ENCODE measurements around the gene AAMDC.
"Not testable (repeated sequence)": the region's sequence is repeated elsewhere in the genome, so short reads cannot be mapped to it uniquely, and the experiment has no call there.

Gene AAMDC

GRCh38 chr11:77819921-77820564, 901 bp upstream of the AAMDC start:
- Histone ChIP-seq H3K79me2 (ENCODE audit: control insufficient read depth, insufficient read depth, low read length, unreplicated experiment) (peaks cover 65% of the 10 kb centered on the region), H3K4me1 (ENCODE audit: control insufficient read depth, insufficient read depth, low read length, unreplicated experiment) (peaks cover 28% of the 10 kb centered on the region), H3K27me3 (ENCODE audit: insufficient read depth, low read length) (no peaks in the 10 kb centered on the region), H3K4me3 (ENCODE audit: low read depth, low read length) (peak overlapping the region; percentile 92), H3K27ac (ENCODE audit: low read depth, low read length) (peak overlapping the region; percentile 57), H2AFZ (ENCODE audit: low read length, unreplicated experiment) (peak overlapping the region; percentile 73), H3K36me3 (ENCODE audit: insufficient read depth, low read length) (0 out of 2 replicates have a peak, but pooled peaks cover under 1% of the 10 kb centered on the region)

GRCh38 chr11:77821349-77821851, 456 bp downstream of the AAMDC start:
- no peak overlapping the region for H3K27ac ChIP-seq (ENCODE audit: low read depth, low read length)
- no peaks in the 10 kb centered on the region for H3K36me3 ChIP-seq (ENCODE audit: insufficient read depth, low read length)
- peak overlapping the region; percentile 30 for H2AFZ ChIP-seq (ENCODE audit: low read length, unreplicated experiment)
- peaks cover 51% of the 10 kb centered on the region for H3K79me2 ChIP-seq (ENCODE audit: control insufficient read depth, insufficient read depth, low read length, unreplicated experiment)
- H3K4me1 ChIP-seq (ENCODE audit: control insufficient read depth, insufficient read depth, low read length, unreplicated experiment), result peaks cover 28% of the 10 kb centered on the region
- no peaks in the 10 kb centered on the region for H3K27me3 ChIP-seq (ENCODE audit: insufficient read depth, low read length)
- peak overlapping the region; percentile 92 for H3K4me3 ChIP-seq (ENCODE audit: low read depth, low read length)

GRCh38 chr11:77822126-77822525, 1.2 kb downstream of the AAMDC start:
- H2AFZ ChIP-seq (ENCODE audit: low read length, unreplicated experiment); H3K27ac ChIP-seq (ENCODE audit: low read depth, low read length); H3K27me3 ChIP-seq (ENCODE audit: insufficient read depth, low read length); H3K36me3 ChIP-seq (ENCODE audit: insufficient read depth, low read length): not testable (repeated sequence)
- Histone ChIP-seq H3K79me2 (ENCODE audit: control insufficient read depth, insufficient read depth, low read length, unreplicated experiment) (peaks cover 44% of the 10 kb centered on the region), H3K4me3 (ENCODE audit: low read depth, low read length) (peak overlapping the region; percentile 92), H3K4me1 (ENCODE audit: control insufficient read depth, insufficient read depth, low read length, unreplicated experiment) (peaks cover 28% of the 10 kb centered on the region)

DNA sequence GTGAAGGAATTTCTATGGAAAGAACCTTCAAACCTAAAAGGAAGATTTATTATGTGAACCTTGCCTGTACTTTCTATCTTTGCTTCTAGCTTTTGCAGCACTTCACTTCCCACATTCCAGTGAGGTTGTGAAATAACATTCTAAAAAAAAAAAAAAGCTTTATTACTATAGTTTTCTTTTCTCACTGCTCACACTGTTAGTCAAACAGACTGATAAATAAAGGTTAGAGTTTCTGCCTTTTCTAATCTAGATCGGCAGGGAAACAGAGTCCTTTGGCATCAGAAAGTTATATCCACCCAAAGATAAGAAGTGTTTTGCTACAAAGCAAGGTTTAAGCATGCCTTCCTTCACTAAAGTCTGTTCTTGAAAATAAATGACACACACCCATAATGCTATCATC, 2.8 kb downstream of the AAMDC start:
- Histone ChIP-seq H3K27me3 (ENCODE audit: insufficient read depth, low read length) (no peaks in the 10 kb centered on the region), H2AFZ (ENCODE audit: low read length, unreplicated experiment) (peak overlapping the region; percentile 16), H3K27ac (ENCODE audit: low read depth, low read length) (peak overlapping the region; percentile 2; the same call in 1 of the 2 replicates), H3K36me3 (ENCODE audit: insufficient read depth, low read length) (no peaks in the 10 kb centered on the region), H3K79me2 (ENCODE audit: control insufficient read depth, insufficient read depth, low read length, unreplicated experiment) (peaks cover 28% of the 10 kb centered on the region), H3K4me3 (ENCODE audit: low read depth, low read length) (peak overlapping the region; percentile 20), H3K4me1 (ENCODE audit: control insufficient read depth, insufficient read depth, low read length, unreplicated experiment) (peaks cover 16% of the 10 kb centered on the region)

- Histone ChIP-seq H3K4me3 (ENCODE audit: low read depth, low read length) (no peak overlapping the region), H2AFZ (ENCODE audit: low read length, unreplicated experiment) (no peak overlapping the region), H3K27me3 (ENCODE audit: insufficient read depth, low read length) (no peaks in the 10 kb centered on the region), H3K79me2 (ENCODE audit: control insufficient read depth, insufficient read depth, low read length, unreplicated experiment) (peaks cover 7% of the 10 kb centered on the region), H3K4me1 (ENCODE audit: control insufficient read depth, insufficient read depth, low read length, unreplicated experiment) (peaks cover 7% of the 10 kb centered on the region), H3K27ac (ENCODE audit: low read depth, low read length) (no peak overlapping the region), H3K36me3 (ENCODE audit: insufficient read depth, low read length) (no peaks in the 10 kb centered on the region)
Measured at GRCh38 chr11:77828926-77829325, 8.0 kb downstream of the AAMDC start.

GRCh38 chr11:77833302-77833701, 12.4 kb downstream of the AAMDC start:
- Histone ChIP-seq H2AFZ (ENCODE audit: low read length, unreplicated experiment) (no peak overlapping the region), H3K27ac (ENCODE audit: low read depth, low read length) (no peak overlapping the region), H3K36me3 (ENCODE audit: insufficient read depth, low read length) (no peaks in the 10 kb centered on the region), H3K4me3 (ENCODE audit: low read depth, low read length) (no peak overlapping the region), H3K27me3 (ENCODE audit: insufficient read depth, low read length) (no peaks in the 10 kb centered on the region), H3K79me2 (ENCODE audit: control insufficient read depth, insufficient read depth, low read length, unreplicated experiment) (no peaks in the 10 kb centered on the region), H3K4me1 (ENCODE audit: control insufficient read depth, insufficient read depth, low read length, unreplicated experiment) (no peaks in the 10 kb centered on the region)

GRCh38 chr11:77842441-77843121, 21.6 kb downstream of the AAMDC start:
- 0 out of 2 replicates have a peak overlapping the region, but pooled peaks have one; percentile 1 for H3K27ac ChIP-seq (ENCODE audit: low read depth, low read length)
- H3K4me1 ChIP-seq (ENCODE audit: control insufficient read depth, insufficient read depth, low read length, unreplicated experiment), result peaks cover 9% of the 10 kb centered on the region
- H2AFZ ChIP-seq (ENCODE audit: low read length, unreplicated experiment), result no peak overlapping the region
- no peak overlapping the region for H3K4me3 ChIP-seq (ENCODE audit: low read depth, low read length)
- peaks cover 29% of the 10 kb centered on the region for H3K36me3 ChIP-seq (ENCODE audit: insufficient read depth, low read length)
- H3K27me3 ChIP-seq (ENCODE audit: insufficient read depth, low read length), result no peaks in the 10 kb centered on the region
- no peaks in the 10 kb centered on the region for H3K79me2 ChIP-seq (ENCODE audit: control insufficient read depth, insufficient read depth, low read length, unreplicated experiment)

- peaks cover 34% of the 10 kb centered on the region for H3K36me3 ChIP-seq (ENCODE audit: insufficient read depth, low read length)
- H3K27me3 ChIP-seq (ENCODE audit: insufficient read depth, low read length); H2AFZ ChIP-seq (ENCODE audit: low read length, unreplicated experiment); H3K27ac ChIP-seq (ENCODE audit: low read depth, low read length); H3K4me3 ChIP-seq (ENCODE audit: low read depth, low read length); H3K4me1 ChIP-seq (ENCODE audit: control insufficient read depth, insufficient read depth, low read length, unreplicated experiment); H3K79me2 ChIP-seq (ENCODE audit: control insufficient read depth, insufficient read depth, low read length, unreplicated experiment): not testable (repeated sequence)
Measured at GRCh38 chr11:77843700-77844099, 22.8 kb downstream of the AAMDC start.

- peaks cover 3% of the 10 kb centered on the region for H3K4me1 ChIP-seq (ENCODE audit: control insufficient read depth, insufficient read depth, low read length, unreplicated experiment)
- H3K36me3 ChIP-seq (ENCODE audit: insufficient read depth, low read length), result peaks cover 37% of the 10 kb centered on the region
- no peak overlapping the region for H2AFZ ChIP-seq (ENCODE audit: low read length, unreplicated experiment)
- H3K27me3 ChIP-seq (ENCODE audit: insufficient read depth, low read length), result no peaks in the 10 kb centered on the region
- H3K27ac ChIP-seq (ENCODE audit: low read depth, low read length), result no peak overlapping the region
- no peak overlapping the region for H3K4me3 ChIP-seq (ENCODE audit: low read depth, low read length)
- no peaks in the 10 kb centered on the region for H3K79me2 ChIP-seq (ENCODE audit: control insufficient read depth, insufficient read depth, low read length, unreplicated experiment)
Measured at GRCh38 chr11:77851503-77851902, 30.6 kb downstream of the AAMDC start.

GRCh38 chr11:77854838-77855237, 33.9 kb downstream of the AAMDC start:
- H3K4me1 ChIP-seq (ENCODE audit: control insufficient read depth, insufficient read depth, low read length, unreplicated experiment), result peaks cover 3% of the 10 kb centered on the region
- H3K36me3 ChIP-seq (ENCODE audit: insufficient read depth, low read length), result peaks cover 32% of the 10 kb centered on the region
- no peak overlapping the region for H3K4me3 ChIP-seq (ENCODE audit: low read depth, low read length)

More at GRCh38 chr11:77854838-77855237, 33.9 kb downstream of the AAMDC start:
- no peak overlapping the region for H3K27ac ChIP-seq (ENCODE audit: low read depth, low read length)
- H2AFZ ChIP-seq (ENCODE audit: low read length, unreplicated experiment), result no peak overlapping the region
- no peaks in the 10 kb centered on the region for H3K79me2 ChIP-seq (ENCODE audit: control insufficient read depth, insufficient read depth, low read length, unreplicated experiment)
- H3K27me3 ChIP-seq (ENCODE audit: insufficient read depth, low read length), result no peaks in the 10 kb centered on the region
